ENCODE data around the gene L3MBTL1.

L3MBTL1 gene

GRCh38 chr20:43536041-43536816, 28.7 kb downstream of the L3MBTL1 start:
- no peak for DNase-seq

GRCh38 chr20:43536817-43537440, 29.4 kb downstream of the L3MBTL1 start:
- peak; percentile 9 for DNase-seq

DNA sequence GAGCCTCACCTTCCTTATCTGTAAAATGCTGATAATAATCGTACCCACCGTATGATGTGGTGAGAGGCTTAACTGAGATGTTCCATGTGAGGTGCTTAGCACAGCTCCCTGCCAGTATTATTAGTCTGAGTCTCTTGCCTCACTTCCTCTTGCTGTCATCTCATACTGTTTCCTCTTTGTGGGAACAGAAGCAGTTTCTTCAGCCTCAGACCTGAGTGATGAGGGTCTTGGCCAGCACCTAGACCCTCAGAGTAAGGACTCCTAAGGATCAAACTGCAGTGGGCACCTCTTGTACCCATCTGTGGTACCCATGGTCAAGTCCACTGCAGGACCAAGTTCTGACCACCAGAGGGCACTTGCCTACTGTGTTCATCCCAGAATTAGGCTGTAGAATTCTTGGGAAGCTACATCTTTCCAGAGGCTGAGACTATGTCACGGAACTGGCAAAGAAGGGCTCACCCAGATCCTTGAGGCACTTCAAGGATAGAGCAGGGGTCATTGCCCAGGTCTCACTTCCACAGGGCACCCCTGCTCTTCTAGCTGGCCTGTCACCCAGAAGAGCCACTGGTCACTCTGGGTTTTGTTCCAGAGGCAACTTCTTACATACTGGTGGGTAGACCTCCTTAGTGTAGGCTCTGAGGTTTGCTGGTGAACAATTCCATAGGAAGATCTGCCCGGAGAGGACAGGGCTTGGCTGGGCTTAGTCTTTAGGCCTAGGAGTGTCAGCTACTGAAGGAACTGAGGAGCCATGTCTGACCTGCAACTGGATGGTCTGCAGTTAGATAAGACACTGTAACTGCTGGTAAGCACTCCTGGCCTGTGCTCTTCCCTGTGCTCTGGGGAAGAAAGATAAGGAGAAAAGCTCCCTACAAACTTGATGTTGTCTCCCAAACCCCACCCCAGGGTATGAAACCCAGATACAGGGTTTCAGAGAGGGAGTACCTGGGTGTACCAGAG, 30.7 kb downstream of the L3MBTL1 start:
- no peak for DNase-seq

GRCh38 chr20:43538878-43539700, 31.6 kb downstream of the L3MBTL1 start:
- no peak for DNase-seq

DNA sequence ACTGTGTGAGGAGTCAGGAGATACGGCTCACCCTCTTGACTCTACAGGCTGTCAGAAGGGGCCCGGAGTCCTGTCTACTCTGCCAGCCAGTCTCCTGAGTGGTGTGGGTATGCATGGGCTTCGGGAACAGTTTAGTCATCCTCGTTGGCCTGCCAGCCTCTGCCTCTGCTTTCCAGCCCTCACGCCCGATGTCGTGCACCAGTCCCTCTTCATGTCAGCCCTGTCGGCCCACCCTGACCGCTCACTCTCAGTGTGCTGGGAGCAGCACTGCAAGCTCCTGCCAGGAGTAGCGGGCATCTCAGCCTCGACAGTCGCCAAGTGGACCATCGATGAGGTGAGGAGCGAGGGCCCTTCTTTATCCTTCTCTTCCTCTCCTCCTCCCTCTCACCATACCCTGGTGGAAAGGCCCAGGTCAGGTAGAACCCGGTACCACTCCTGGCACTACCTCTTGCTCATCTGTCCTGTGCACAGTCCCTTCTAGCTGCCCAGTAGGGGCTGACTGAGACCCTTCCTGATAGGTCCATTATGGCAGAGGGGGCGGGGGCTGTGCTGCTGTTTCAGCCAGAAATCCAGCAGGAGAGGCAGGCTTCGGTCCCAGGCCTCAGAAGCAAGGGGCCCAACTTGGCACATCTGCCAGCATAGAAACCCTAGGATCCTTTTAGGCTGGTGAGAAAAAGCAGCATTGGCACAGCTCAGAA, 32.6 kb downstream of the L3MBTL1 start:
- no peak for DNase-seq

- no peak for DNase-seq
Observed at GRCh38 chr20:43540673-43541060, 33.2 kb downstream of the L3MBTL1 start.

- no peak for DNase-seq
Observed at GRCh38 chr20:43541214-43541613, 33.7 kb downstream of the L3MBTL1 start.

- DNase-seq = no peak
Observed at GRCh38 chr20:43542161-43542560, 34.7 kb downstream of the L3MBTL1 start.

GRCh38 chr20:43542674-43543073, 35.2 kb downstream of the L3MBTL1 start:
- DNase-seq = no peak

DNA sequence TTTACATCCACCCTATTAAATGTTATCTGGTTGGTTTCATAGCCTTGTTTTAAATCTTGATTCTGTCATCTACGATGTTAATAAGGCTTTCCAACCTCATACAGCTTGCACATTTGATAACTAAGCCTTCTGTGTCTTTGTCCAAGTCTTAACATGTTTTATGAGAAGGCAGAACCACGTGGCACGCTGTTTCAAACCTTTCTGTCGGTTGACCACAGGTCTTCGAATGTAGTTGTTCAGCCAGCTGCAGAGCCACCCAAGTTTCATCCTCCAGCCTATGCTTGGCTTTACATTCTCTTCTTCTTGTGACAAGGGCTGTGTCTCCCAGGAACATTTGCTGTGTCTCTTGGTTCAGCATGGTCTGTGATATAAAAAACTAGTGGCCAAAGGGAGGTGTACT, 35.6 kb downstream of the L3MBTL1 start:
- no peak for DNase-seq

GRCh38 chr20:43544501-43544900, 37.0 kb downstream of the L3MBTL1 start:
- no peak for DNase-seq

DNA sequence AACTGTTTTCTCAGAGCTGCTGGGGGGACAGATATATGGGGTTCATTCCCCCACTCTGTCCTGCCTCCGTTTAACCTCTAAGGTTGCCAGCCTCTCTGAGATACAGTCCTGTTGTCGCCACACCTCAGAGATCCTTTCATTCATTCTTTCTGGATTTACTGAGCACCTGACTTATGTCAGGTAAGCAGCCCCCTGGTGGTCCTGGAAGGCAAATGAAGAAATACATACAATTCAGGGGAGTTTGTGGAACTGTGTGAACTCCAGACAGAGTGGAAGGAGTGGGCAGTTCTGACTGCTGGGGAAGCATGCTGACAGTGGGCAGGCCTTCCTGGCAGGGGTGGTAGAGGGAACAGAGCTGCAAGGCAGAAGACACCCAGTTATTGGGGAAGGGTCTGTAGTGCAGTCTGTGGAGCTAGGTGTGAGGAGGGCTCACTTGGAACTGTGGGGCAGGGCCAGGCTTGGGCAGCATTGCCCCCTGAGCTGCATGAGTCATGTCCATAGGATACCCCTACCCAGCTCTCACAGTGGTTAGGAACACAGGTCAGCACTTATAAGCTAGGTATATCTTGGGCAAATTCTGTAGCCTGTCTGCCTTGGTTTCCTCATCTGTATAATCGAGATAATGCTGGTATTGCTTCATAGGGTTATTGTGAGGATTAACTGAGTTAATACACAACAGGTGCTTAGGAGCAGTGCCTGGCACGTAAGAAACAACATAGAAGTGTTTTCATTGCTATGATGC, 38.5 kb downstream of the L3MBTL1 start:
- no peak for DNase-seq

DNA sequence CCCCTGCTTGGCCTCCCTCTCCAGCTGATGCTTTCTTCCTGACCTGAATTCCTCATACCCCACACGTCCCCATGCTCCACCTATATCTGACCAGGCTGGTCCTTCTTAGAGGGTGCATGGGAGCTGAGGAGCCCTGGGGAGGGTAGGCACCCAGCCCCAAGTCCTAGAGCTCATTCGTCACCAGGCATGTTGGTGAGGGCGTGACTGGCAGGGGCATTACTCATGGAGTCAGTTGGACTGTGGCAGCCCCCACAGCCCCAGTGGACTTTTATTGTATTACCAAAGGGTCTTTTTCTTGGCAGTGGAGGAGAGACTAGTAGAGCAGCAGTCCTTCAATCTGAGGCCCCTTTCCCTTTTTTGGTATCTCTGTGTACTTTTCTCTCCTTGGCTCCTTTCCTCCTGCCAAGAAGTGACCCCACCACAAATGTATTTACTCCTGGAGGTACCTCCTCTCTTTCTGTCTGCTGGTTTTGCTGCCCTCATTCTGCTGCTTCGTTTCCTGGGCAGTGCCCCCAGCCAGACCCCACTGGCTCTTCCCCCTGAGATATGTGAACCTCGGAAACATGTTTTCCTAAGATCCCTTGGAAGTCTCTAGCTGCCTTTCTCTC, 40.9 kb downstream of the L3MBTL1 start:
- no peak for DNase-seq

GRCh38 chr20:43549416-43550065, 42.0 kb downstream of the L3MBTL1 start:
- no peak for DNase-seq

- no peak for DNase-seq
Observed at GRCh38 chr20:43550456-43550855, 43.0 kb downstream of the L3MBTL1 start.

- DNase-seq = no peak
Observed at GRCh38 chr20:43554369-43554768, 46.9 kb downstream of the L3MBTL1 start.

DNA sequence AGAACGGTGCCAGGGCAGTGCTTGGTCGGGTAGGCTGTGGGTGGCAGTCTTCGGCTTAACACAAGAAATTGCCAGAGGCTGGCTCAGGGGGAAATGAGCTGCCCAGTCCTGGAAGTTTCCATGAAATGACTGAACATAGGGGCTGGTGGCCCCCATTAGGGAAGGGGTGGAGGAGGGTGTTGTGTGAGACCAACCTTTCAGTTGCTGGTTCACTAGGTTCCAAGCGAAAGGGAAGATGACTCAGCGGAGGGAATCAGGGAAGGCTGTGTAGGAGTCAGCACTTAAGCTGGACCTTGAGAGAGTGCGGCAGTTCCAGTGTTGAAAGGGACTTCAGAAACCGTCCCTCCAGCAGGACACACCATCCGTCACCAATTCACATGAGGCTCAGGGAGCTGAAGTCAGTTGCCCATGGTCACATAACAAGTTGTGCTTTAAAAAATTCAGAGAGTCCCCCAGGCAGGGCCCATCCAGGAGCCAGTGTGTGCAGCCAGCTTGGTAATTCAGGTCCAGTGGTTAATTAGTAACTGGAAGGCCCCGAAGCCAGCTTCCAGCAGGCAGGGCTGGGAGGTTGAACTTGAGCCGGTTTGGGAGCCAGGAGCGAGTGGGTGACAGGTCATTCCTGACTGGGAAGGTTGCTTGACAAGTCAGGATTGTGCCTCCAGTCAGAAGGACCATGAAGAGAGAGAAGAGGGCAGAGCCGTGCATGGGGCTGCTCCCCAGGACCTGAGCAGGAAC, 51.1 kb downstream of the L3MBTL1 start, which contains the start of gene SGK2:
Gene SGK2, plus strand, starts transcription at position 616 of the 735 bp plus-strand sequence. CDS start 7,469 bp downstream, outside the sequence.
- no peak for DNase-seq

DNA sequence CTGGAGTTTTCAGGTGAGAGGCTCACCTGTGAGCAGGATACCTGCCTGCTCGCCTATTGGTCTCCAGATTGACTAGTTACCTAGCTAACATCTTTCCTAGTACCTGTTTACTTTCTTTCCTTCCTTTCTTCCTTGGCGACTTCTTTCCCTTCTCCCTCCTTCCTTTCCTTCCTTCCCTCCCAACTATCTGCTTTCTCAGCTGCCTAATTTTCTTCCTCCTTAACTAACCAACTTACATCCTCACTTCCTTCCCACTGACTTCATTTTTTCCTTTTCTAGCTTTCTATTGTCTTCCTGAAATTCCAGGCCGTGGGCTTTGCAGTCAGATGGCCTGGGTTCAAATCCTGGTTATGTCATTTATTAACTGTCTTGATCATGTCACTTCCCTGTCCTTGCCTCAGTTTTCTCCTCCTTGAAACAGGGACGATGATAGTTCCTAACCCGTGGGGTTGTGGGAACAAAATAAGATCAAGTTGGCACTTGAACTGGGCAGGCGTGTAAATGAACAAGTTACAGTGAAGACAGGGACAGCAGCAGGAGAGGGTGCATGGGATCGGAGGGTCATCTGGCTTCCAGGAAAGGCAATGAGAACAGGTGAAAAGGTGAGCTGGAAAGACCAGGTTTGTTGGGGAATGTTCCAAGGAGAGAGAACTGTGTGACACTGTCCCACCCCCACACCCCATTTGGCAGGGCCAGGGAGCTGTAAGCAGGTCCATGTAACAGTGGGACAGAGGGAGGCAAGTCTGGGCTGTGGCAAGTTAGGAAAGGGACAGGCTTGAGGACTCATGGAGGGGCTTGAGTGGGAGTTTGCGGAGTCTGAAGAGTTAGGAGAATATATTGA, 51.9 kb downstream of the L3MBTL1 start:
- no peak for DNase-seq

Measured in NCI-H226 (cell line).